GM10248 (cell line): ENCODE data around the gene SH3RF3.

Source experiments
- CTCF ChIA-PET: fragments of 300-600 bp; sonication (Branson Sonifier 250); formaldehyde crosslinking; extraction: SDS; loops from one replicate; lab custom pipeline; 2021; ENCODE audit warnings: antibody characterized with exemption; lab: Yijun Ruan, JAX
- POLR2A ChIA-PET: fragments of 350-650 bp; sonication (Branson Sonifier 250); formaldehyde crosslinking; extraction: SDS; loops from one replicate; lab custom pipeline; 2020; ENCODE audit warnings: antibody characterized with exemption; lab: Yijun Ruan, JAX
- DNase-seq: peaks from one replicate; pipeline ENCODE4 v3.0.0; 2012; ENCODE audit errors: extremely low spot score
- TF ChIP-seq, protein P1 (sequence below): IDR thresholded peaks from 2 replicates; pipeline ENCODE4 v1.5.1; 2012; ENCODE audit warnings: mild to moderate bottlenecking, low read depth; ENCODE audit errors: extremely low read depth, missing control alignments, control extremely low read depth

Gene SH3RF3

DNA sequence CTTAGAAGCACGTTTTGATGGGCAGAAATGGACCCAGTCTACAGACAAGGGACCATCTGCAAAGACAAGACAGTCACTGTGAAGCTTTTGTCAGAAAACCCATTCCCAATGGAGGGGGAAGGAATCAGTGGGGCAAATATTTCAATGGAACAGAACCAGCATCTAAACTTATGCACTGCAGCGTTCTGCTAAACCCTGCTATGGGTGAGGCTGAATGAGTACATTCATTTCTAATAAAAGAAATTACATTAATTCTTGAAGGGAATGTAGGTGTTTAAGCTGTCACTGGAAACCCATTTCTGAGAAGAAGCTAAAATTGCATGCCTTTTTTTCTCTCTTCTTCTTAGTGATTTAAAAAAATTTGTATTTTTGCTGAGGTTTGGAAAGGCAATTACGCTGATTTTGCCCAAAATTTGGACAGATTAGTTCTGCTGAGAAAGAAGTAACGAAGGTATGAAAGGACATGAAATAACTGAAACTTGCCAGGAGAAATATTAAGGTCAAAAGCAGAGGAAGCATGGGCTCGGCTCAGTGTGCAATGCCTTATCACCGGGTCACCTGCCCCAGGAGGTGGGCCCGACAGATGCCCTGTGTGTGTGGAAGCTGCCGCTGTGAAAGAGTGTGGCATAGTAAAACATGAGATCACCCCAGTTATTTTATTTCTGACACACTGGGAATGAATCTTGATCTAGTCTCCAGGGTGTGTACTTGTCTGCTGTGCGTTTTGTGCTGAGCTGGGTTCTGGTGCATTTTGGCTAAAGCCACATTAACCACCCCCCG is 24.2 kb downstream of the SH3RF3 start:
- ChIA-PET POLR2A (no interaction called here), CTCF (interaction anchor here (1.0 to 1.5 kb wide), 3 partner anchors 9 to 159 kb away, joined by 3 to 4 read pairs (median 3); no protein-coding TSS in a partner anchor)
- TF ChIP-seq, protein P1, sequence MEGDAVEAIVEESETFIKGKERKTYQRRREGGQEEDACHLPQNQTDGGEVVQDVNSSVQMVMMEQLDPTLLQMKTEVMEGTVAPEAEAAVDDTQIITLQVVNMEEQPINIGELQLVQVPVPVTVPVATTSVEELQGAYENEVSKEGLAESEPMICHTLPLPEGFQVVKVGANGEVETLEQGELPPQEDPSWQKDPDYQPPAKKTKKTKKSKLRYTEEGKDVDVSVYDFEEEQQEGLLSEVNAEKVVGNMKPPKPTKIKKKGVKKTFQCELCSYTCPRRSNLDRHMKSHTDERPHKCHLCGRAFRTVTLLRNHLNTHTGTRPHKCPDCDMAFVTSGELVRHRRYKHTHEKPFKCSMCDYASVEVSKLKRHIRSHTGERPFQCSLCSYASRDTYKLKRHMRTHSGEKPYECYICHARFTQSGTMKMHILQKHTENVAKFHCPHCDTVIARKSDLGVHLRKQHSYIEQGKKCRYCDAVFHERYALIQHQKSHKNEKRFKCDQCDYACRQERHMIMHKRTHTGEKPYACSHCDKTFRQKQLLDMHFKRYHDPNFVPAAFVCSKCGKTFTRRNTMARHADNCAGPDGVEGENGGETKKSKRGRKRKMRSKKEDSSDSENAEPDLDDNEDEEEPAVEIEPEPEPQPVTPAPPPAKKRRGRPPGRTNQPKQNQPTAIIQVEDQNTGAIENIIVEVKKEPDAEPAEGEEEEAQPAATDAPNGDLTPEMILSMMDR: no peak
- DNase-seq: no peak

DNA sequence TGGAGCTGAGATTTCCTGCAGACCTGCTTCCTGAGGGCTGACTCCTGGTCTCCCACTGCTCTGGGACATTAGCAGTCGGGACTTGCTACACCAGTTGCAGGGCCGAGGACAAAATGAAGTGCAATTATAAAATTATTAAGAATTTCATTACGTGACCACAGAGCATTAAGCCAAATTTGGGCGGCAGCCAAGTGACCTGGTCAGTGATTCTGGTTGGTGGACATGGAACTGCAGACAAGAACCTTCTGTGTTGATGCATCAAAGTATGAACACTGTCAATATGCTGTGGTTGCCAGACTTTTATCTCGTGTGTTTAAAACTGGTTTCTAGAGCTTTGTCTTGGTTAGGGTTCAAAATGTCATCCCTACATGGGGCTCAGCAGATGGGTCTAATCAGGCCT is 24.8 kb downstream of the SH3RF3 start:
- ChIA-PET CTCF (interaction anchor here (1.3 kb wide), 1 partner anchor 10 kb away, joined by 3 read pairs; no protein-coding TSS in a partner anchor), POLR2A (no interaction called here)
- no peak for DNase-seq
- TF ChIP-seq, protein P1: no peak

DNA sequence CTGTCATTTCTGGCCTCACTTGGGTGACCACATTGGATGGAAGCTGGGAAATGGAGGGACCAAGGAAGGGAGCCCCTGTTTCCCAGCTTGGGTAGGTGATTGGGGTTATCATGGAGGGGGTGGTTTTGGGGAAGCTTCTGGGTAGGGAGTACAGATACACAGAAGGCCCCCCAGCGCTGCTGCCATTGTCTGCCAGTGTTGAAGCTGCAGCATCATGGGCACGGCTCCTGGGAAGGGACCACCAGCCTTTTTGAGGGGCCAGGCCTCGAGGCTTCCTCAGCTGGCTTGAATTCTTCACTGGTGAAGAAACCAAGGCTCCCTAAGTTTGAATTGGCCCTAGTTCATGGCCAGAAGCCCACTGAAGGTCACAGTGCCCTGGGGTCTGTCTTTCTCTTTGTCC is 25.2 kb downstream of the SH3RF3 start:
- CTCF ChIA-PET: no interaction called here
- no peak for DNase-seq
- TF ChIP-seq, protein P1: no peak
- POLR2A ChIA-PET: no interaction called here

DNA sequence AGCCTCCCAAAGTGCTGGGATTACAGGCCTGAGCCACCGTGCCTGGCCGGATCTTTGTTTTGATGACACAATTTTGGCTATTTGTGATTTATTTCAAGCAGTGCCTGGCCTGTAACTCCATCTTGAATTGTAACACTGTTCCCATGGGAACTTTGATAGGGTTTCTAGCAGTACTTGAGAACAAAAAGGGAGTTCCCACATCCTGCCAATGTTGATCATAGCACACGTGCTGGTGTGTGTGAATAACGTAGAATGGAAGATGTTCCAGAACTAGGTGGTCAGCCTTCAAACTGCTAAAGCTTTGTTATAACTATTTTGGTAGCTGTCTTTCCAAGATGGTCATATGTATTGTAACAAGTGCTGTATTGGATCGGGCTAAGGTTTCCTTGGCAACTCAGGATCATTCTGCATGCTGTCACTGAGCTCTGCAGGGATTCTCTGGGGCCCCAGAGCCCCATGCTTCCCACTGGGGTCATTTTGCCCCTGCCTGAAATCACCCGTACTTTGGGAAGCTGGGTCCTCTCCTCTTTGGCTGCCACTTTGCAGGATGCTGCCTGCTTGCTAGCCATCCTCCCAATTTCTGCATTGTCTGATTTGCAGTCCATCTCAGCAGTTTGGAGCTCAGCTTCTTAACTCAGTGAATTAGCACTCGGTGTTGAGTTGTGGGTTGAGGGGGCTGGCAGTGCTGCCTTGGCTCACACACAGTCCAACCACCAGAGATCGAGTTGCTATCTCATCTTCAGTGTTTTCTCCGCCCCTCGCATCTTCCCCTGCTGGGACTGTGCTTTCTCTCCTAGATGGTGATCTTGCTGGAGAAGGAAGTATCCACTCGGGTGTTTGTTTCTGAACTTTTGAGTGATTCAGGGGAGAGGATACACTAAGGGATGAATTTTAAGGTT is 26.8 kb downstream of the SH3RF3 start:
- CTCF ChIA-PET: no interaction called here
- TF ChIP-seq, protein P1: no peak

DNA sequence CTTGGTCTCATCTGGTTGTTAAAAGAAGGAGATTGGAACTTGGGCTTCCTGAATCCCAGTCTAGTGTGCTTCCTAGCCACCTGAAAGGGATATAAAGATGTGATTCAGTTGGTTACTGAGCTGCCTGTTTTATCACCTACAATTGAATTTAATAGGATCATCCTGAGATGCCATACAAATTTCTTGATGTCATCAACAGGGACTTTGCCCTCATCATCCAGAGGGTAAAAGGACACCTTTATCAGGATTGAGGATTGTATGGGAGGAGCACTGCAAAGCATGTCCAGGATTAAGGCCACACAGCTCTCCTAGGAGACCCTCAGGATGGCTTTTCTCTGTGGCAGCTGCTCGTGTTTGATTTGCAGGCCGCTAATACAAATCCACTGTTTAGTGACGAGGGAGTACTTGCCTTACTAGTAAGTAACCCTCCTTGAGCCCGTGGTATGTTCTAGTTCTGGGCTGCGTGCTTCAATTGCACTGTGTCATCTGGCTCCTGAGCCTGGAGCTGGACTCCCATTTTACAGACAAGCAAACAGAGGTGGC is 28.6 kb downstream of the SH3RF3 start:
- TF ChIP-seq, protein P1: no peak
- DNase-seq: no peak
- ChIA-PET POLR2A (no interaction called here), CTCF (interaction anchor here (1.4 kb wide), 1 partner anchor 8 kb away, joined by 4 read pairs; no protein-coding TSS in a partner anchor)

More for the DNA sequence above, 26.8 kb downstream of the SH3RF3 start:
- DNase-seq: no peak
- POLR2A ChIA-PET: no interaction called here

DNA sequence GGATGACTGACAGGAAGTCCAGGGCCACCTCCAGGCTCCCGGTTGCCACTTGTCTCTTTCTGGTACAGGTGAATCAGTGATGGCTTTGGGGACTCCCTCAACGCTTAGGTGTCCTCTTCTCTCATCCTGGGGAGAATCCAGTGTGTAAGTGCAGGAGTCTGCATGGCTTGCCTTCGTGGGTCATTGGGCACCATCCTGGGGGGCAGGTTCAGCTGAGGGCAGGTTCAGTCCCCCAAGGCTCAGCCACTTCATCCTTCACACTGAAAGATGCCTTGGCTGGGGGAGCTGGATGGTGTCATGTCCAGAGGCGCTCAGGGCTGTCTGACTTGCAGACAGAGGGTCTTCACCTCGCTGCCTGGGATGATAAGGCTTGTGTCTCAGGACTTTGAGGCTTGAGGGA is 29.2 kb downstream of the SH3RF3 start:
- ChIA-PET POLR2A (no interaction called here), CTCF (interaction anchor here (1.4 kb wide), 1 partner anchor 9 kb away, joined by 4 read pairs; no protein-coding TSS in a partner anchor)
- DNase-seq: no peak
- TF ChIP-seq, protein P1: no peak
